ENCODE results near the gene GP1BA. TPM values are rescaled to one million over a fixed set of nuclear protein-coding genes. Genes with fewer than 3 reads are reported as not detected.

The GP1BA gene
- total and polyA plus RNA-seq, 10 of the 15 experiments (the other 5 are each of a cell fraction or from before 2014, with no cell fraction given) = 0.04 to 0.67 (median 0.28) TPM; not detected in 1

Small RNAs within 50 kb of the gene (microRNA-seq; reads per million reads assigned to microRNA genes)
- gene MIR6864 (0.56 reads per million), gene MIR6865 (not detected)

Small RNAs within 50 kb of the gene (small RNA-seq; reads per million reads assigned to genes)
- gene MIR6864 (not detected), gene MIR6865 (0.16 reads per million)

Other genes with a start within 250 kb of the GP1BA start
Only the 7 nearest of the 25 such genes appear.
- gene C17orf107, start 32.7 kb upstream of the GP1BA start, total RNA-seq (2014; rRNA removed) = 0.23 and 0.33 TPM in 2 replicates
- gene C17orf107, start 32.7 kb upstream of the GP1BA start, total RNA-seq (2014; rRNA removed; fragmentation: Illumina TruSeq; extraction: Trizol) = 0.18 TPM in 1 of 2 replicates, not detected in the other
- 0.16 and 0.46 TPM in 2 replicates for gene C17orf107, start 32.7 kb upstream of the GP1BA start, total RNA-seq (2021)
- gene C17orf107, start 32.7 kb upstream of the GP1BA start, polyA plus RNA-seq (2011; rRNA removed) = 0.05 TPM in 1 of 2 replicates, not detected in the other
- 0.09 TPM in 1 of 2 replicates, not detected in the other for gene C17orf107, start 32.7 kb upstream of the GP1BA start, polyA plus RNA-seq (2014; fragmentation: Illumina TruSeq; extraction: Trizol)
- not detected for gene C17orf107, start 32.7 kb upstream of the GP1BA start, polyA plus RNA-seq (2014; fragmentation: Nextera tagmentation; extraction: Ambion mirVana)
- gene C17orf107, start 32.7 kb upstream of the GP1BA start, polyA plus RNA-seq (2014; rRNA removed) = 0.18 TPM in 1 of 2 replicates, not detected in the other
- under 1 TPM; 0.07 to 0.11 TPM for gene C17orf107, start 32.7 kb upstream of the GP1BA start, polyA plus RNA-seq (2016; fragmentation: Nextera tagmentation; extraction: Ambion mirVana)
- 0.11 TPM in 1 of 2 replicates, not detected in the other for gene CHRNE, start 29.2 kb upstream of the GP1BA start, total RNA-seq (2014; rRNA removed)
- not detected in 2 replicates for gene CHRNE, start 29.2 kb upstream of the GP1BA start, total RNA-seq (2014; rRNA removed; fragmentation: Illumina TruSeq; extraction: Trizol)
- gene CHRNE, start 29.2 kb upstream of the GP1BA start, total RNA-seq (2021) = 0.08 and 0.10 TPM in 2 replicates
- 0.05 TPM in 1 of 2 replicates, not detected in the other for gene CHRNE, start 29.2 kb upstream of the GP1BA start, polyA plus RNA-seq (2011; rRNA removed)
- gene CHRNE, start 29.2 kb upstream of the GP1BA start, polyA plus RNA-seq (2014; fragmentation: Illumina TruSeq; extraction: Trizol) = not detected in 2 replicates
- under 1 TPM in 1 of 2 experiments, not detected in 1; 0.05 TPM for gene CHRNE, start 29.2 kb upstream of the GP1BA start, polyA plus RNA-seq (2014; fragmentation: Nextera tagmentation; extraction: Ambion mirVana)
- 0.22 TPM in 1 of 2 replicates, not detected in the other for gene CHRNE, start 29.2 kb upstream of the GP1BA start, polyA plus RNA-seq (2014; rRNA removed)
- gene CHRNE, start 29.2 kb upstream of the GP1BA start, polyA plus RNA-seq (2016; fragmentation: Nextera tagmentation; extraction: Ambion mirVana) = not detected
- gene SLC25A11, start 7.8 kb downstream of the GP1BA start, total RNA-seq (2014; rRNA removed) = 82.7 and 91.4 TPM in 2 replicates
- 32.1 and 35.2 TPM in 2 replicates for gene SLC25A11, start 7.8 kb downstream of the GP1BA start, total RNA-seq (2014; rRNA removed; fragmentation: Illumina TruSeq; extraction: Trizol)
- gene SLC25A11, start 7.8 kb downstream of the GP1BA start, total RNA-seq (2021) = 73.7 and 82.2 TPM in 2 replicates
- gene SLC25A11, start 7.8 kb downstream of the GP1BA start, polyA plus RNA-seq (2011; rRNA removed) = 11.8 and 28.2 TPM in 2 replicates
- 19.1 and 59.2 TPM in 2 replicates for gene SLC25A11, start 7.8 kb downstream of the GP1BA start, polyA plus RNA-seq (2014; fragmentation: Illumina TruSeq; extraction: Trizol)
- gene SLC25A11, start 7.8 kb downstream of the GP1BA start, polyA plus RNA-seq (2014; fragmentation: Nextera tagmentation; extraction: Ambion mirVana) = 10 to 100 TPM in 1 of 2 experiments, 1 to 10 TPM in 1; 5.8 to 10.9 TPM
- 70.9 and 72.5 TPM in 2 replicates for gene SLC25A11, start 7.8 kb downstream of the GP1BA start, polyA plus RNA-seq (2014; rRNA removed)
- 100 to 1,000 TPM; 141 to 142 TPM for gene SLC25A11, start 7.8 kb downstream of the GP1BA start, polyA plus RNA-seq (2016; fragmentation: Nextera tagmentation; extraction: Ambion mirVana)
- 47.6 and 52.9 TPM in 2 replicates for gene RNF167, start 8.0 kb downstream of the GP1BA start, total RNA-seq (2014; rRNA removed)
- gene RNF167, start 8.0 kb downstream of the GP1BA start, total RNA-seq (2014; rRNA removed; fragmentation: Illumina TruSeq; extraction: Trizol) = 57.4 and 63.9 TPM in 2 replicates
- 86.5 and 91.3 TPM in 2 replicates for gene RNF167, start 8.0 kb downstream of the GP1BA start, total RNA-seq (2021)
- gene RNF167, start 8.0 kb downstream of the GP1BA start, polyA plus RNA-seq (2011; rRNA removed) = 58.4 and 90.7 TPM in 2 replicates
- 132 and 147 TPM in 2 replicates for gene RNF167, start 8.0 kb downstream of the GP1BA start, polyA plus RNA-seq (2014; fragmentation: Illumina TruSeq; extraction: Trizol)
- gene RNF167, start 8.0 kb downstream of the GP1BA start, polyA plus RNA-seq (2014; fragmentation: Nextera tagmentation; extraction: Ambion mirVana) = 10 to 100 TPM; 33.6 to 35.3 TPM
- gene RNF167, start 8.0 kb downstream of the GP1BA start, polyA plus RNA-seq (2014; rRNA removed) = 87.1 and 87.9 TPM in 2 replicates
- 10 to 100 TPM; 49.7 to 57.7 TPM for gene RNF167, start 8.0 kb downstream of the GP1BA start, polyA plus RNA-seq (2016; fragmentation: Nextera tagmentation; extraction: Ambion mirVana)
- 1,668 and 2,039 TPM in 2 replicates for gene PFN1, start 16.3 kb downstream of the GP1BA start, total RNA-seq (2014; rRNA removed)
- 812 and 920 TPM in 2 replicates for gene PFN1, start 16.3 kb downstream of the GP1BA start, total RNA-seq (2014; rRNA removed; fragmentation: Illumina TruSeq; extraction: Trizol)
- 1,903 and 1,912 TPM in 2 replicates for gene PFN1, start 16.3 kb downstream of the GP1BA start, total RNA-seq (2021)
- gene PFN1, start 16.3 kb downstream of the GP1BA start, polyA plus RNA-seq (2011; rRNA removed) = 705 and 1,560 TPM in 2 replicates
- 1,675 and 1,933 TPM in 2 replicates for gene PFN1, start 16.3 kb downstream of the GP1BA start, polyA plus RNA-seq (2014; fragmentation: Illumina TruSeq; extraction: Trizol)
- 100 to 1,000 TPM; 154 to 558 TPM for gene PFN1, start 16.3 kb downstream of the GP1BA start, polyA plus RNA-seq (2014; fragmentation: Nextera tagmentation; extraction: Ambion mirVana)
- 3,016 and 4,055 TPM in 2 replicates for gene PFN1, start 16.3 kb downstream of the GP1BA start, polyA plus RNA-seq (2014; rRNA removed)
- gene PFN1, start 16.3 kb downstream of the GP1BA start, polyA plus RNA-seq (2016; fragmentation: Nextera tagmentation; extraction: Ambion mirVana) = 1,000 to 10,000 TPM; 3,739 to 3,892 TPM
- gene ENO3, start 18.8 kb downstream of the GP1BA start, total RNA-seq (2014; rRNA removed) = 10.4 and 11.1 TPM in 2 replicates
- gene ENO3, start 18.8 kb downstream of the GP1BA start, total RNA-seq (2014; rRNA removed; fragmentation: Illumina TruSeq; extraction: Trizol) = 9.7 and 10.4 TPM in 2 replicates
- gene ENO3, start 18.8 kb downstream of the GP1BA start, total RNA-seq (2021) = 24.4 and 28.4 TPM in 2 replicates
- 19.8 and 25.6 TPM in 2 replicates for gene ENO3, start 18.8 kb downstream of the GP1BA start, polyA plus RNA-seq (2011; rRNA removed)
- gene ENO3, start 18.8 kb downstream of the GP1BA start, polyA plus RNA-seq (2014; fragmentation: Illumina TruSeq; extraction: Trizol) = 9.0 and 15.2 TPM in 2 replicates
- 10 to 100 TPM in 1 of 2 experiments, 1 to 10 TPM in 1; 6.8 to 14.5 TPM for gene ENO3, start 18.8 kb downstream of the GP1BA start, polyA plus RNA-seq (2014; fragmentation: Nextera tagmentation; extraction: Ambion mirVana)
- gene ENO3, start 18.8 kb downstream of the GP1BA start, polyA plus RNA-seq (2014; rRNA removed) = 26.3 and 31.5 TPM in 2 replicates
- 10 to 100 TPM; 18.8 to 19.7 TPM for gene ENO3, start 18.8 kb downstream of the GP1BA start, polyA plus RNA-seq (2016; fragmentation: Nextera tagmentation; extraction: Ambion mirVana)
- gene SPAG7, start 35.5 kb downstream of the GP1BA start, total RNA-seq (2014; rRNA removed) = 76.5 and 80.2 TPM in 2 replicates
- 94.4 and 99.2 TPM in 2 replicates for gene SPAG7, start 35.5 kb downstream of the GP1BA start, total RNA-seq (2014; rRNA removed; fragmentation: Illumina TruSeq; extraction: Trizol)
- 76.5 and 77.5 TPM in 2 replicates for gene SPAG7, start 35.5 kb downstream of the GP1BA start, total RNA-seq (2021)
- gene SPAG7, start 35.5 kb downstream of the GP1BA start, polyA plus RNA-seq (2011; rRNA removed) = 73.8 and 78.2 TPM in 2 replicates
- gene SPAG7, start 35.5 kb downstream of the GP1BA start, polyA plus RNA-seq (2014; fragmentation: Illumina TruSeq; extraction: Trizol) = 46.5 and 107 TPM in 2 replicates
- gene SPAG7, start 35.5 kb downstream of the GP1BA start, polyA plus RNA-seq (2014; fragmentation: Nextera tagmentation; extraction: Ambion mirVana) = 10 to 100 TPM in 1 of 2 experiments, 1 to 10 TPM in 1; 7.9 to 31.7 TPM
- 96.3 and 105 TPM in 2 replicates for gene SPAG7, start 35.5 kb downstream of the GP1BA start, polyA plus RNA-seq (2014; rRNA removed)
- 100 to 1,000 TPM; 133 to 146 TPM for gene SPAG7, start 35.5 kb downstream of the GP1BA start, polyA plus RNA-seq (2016; fragmentation: Nextera tagmentation; extraction: Ambion mirVana)